T1000 (cell line): ENCODE measurements around the gene RFX4.
A peak's percentile ranks its signal among the peaks of the same experiment; 100 is the strongest.

Experiments used
- DNase-seq: peaks from one replicate; lab custom pipeline; 2025; ENCODE audit warnings: mixed read lengths; lab: John Stamatoyannopoulos, UW

Gene RFX4

DNA sequence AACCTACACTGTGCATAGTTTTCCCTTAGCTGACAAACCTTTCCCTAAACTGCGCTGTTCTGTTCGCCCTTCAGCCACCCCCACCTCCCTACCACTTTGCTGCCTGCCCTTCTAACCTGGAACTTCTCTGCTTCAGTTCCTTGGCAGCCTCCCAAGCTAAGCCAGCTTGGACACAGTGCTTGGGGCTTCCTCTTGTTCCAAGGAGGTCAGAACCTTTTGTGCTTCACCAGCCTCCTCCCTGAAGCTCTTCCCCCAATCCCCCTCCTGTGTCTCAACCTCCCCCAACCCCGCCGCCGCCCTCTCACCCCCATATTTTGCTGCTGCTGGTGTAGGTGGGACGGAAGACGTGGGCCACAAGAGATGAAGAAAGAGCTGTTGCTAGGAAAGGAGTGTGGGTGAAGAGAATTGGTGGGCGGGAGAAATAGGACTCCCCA is 183.6 kb downstream of the RFX4 start:
- no peak for DNase-seq

DNA sequence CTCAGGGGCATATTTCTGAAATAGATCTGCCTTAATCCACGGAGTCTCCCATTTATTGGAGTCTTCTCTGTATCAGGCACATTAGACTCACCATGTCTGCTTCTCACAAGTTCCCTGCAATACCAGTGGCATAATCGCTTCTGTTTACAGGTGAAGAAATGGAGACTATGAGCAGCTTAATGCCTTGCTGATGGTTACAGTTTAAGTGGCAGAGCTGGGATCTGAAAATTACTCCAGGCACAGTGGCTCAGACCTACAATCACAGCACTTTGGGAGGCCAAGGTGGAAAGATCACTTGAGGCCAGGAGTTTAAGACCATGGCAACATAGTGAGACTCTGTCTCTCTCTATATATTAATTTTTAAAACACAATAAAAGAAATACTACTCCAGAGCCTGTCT is 184.4 kb downstream of the RFX4 start:
- DNase-seq = no peak

GRCh38 chr12:106767954-106768822 is 185.4 kb downstream of the RFX4 start:
- no peak for DNase-seq

GRCh38 chr12:106769078-106769477 is 186.3 kb downstream of the RFX4 start:
- DNase-seq = no peak

DNA sequence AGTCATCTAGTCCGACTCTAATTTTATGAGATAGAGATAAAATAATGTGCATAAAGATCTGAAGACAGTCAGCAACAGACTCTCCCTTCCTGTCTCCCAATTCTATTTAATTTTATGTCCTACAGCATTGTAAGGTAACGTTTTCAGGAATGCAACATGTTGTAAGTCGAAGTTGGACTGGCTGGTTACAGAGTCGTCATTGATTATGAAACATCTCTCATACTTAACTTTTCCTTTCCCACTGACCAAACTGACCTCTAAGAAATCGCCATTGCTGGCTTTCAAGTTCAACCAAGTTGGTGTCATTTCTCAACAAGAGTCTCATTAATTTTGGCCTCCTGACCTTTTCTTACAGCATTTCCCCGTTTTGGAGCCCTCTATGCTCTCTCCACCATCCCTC is 186.7 kb downstream of the RFX4 start:
- no peak for DNase-seq

GRCh38 chr12:106771425-106771824 is 188.6 kb downstream of the RFX4 start:
- no peak for DNase-seq

DNA sequence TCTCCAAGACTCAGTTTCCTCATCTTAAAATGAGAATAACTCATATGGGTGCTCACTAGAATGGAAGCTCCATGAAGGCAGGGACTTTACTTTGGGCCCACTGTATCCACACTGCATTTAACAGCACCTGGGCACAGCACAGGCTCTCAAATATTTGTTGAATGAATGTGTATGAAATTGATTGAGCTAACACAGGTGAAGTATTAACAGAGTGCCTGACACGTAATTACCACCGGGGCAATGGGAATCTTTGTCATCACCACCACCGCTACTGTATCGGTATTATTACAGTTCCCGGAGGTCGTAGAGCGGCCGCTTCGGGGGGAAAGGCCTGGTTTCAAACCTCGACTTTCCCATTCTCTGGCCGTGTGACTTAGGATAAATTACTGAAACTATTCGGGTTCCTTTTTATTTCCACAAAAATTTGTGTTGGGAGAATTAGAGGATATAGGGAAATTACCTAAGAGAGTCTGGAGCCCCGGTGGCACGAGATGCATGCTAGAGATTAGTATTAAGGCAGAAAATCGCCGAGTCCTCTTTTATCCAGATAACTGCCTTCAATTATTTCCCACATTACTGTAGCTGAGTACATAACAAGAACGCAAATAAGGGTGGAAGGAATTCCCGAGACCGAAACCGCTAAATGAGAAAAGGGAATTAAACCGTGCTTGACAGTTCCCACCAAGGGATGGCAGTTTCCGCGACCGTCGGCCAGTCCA is 190.6 kb downstream of the RFX4 start:
- no peak for DNase-seq

GRCh38 chr12:106774005-106774807 is 191.4 kb downstream of the RFX4 start, which contains the start of gene RIC8B:
Gene RIC8B (plus strand): TSS chr12:106774682. CDS start chr12:106774746, 64 bp downstream.
- peak; percentile 91 for DNase-seq

DNA sequence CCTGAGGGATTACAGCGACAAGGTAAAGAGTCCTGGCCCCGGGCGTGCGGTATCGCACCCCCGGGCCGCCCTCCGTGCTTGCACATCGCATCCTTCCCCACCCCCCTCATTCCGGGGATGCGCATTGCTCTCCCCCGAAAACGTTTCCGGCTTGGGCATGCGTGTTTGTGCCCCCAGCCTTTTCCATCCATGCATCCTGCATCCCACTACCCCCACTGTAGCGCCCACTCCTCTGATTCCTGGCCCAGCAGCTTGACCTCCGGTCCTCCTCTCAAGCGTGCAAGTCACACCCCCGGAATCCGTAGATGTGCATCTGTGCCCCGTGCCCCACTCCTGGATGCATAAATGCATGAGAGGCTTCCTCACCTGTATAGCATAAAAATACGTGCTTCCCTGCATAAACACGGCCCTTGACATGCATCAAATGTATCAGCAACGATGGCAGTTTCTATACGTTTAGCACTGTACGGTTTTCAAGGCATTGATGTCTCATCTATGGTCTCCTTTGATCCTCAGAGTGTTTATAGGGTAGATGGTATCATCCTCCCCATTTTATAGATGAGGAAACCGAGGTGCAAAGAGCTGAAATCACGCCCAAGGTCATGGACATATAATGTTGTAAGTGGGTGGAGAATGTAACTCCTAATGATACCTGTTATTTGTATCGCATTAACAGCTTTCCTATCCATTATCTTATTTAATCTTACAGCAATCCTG is 192.2 kb downstream of the RFX4 start:
- DNase-seq = no peak

DNA sequence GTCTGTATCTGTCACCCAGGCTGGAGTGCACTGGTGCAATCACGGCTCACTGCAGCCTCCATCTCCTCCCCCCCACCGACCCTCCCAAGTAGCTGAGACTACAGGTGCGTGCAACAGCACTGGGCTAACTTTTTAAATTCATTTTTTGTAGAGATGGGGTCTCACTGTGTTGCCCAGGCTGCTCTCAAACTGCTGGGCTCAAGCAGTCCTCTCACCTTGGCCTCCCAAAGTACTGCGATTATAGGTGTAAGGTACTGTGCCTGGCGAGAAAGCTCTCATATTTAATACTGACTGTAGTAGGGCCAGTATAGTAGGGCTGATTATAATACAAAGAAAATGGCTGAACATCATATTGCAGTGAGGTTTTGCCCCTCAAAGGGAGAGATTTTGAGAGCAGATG is 194.1 kb downstream of the RFX4 start:
- no peak for DNase-seq

- DNase-seq = peak; percentile 18
Measured at GRCh38 chr12:106780010-106780631, 197.3 kb downstream of the RFX4 start.

GRCh38 chr12:106782619-106783018 is 199.8 kb downstream of the RFX4 start:
- no peak for DNase-seq

DNA sequence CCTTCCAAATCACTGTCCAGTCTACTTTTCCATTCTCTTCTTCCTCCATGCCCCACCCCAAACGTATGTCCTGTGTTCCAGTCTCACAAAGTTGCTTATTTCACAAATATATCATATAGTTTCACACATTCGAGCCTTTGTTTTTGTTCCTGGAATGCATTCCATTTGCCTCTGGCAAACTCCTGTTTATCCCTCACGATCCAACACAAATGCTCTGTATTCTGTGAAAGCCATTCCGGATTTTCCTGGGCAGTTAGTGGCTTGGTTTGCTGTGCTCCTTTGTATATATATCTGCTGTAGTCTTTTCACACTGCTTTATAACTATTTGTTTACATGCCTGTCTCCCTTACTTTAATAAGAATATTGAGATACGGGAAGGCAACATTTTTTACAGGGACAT is 200.7 kb downstream of the RFX4 start:
- no peak for DNase-seq

- no peak for DNase-seq
Measured at GRCh38 chr12:106790020-106790419, 207.2 kb downstream of the RFX4 start.

- no peak for DNase-seq
Measured at GRCh38 chr12:106791531-106791930, 208.7 kb downstream of the RFX4 start.

GRCh38 chr12:106794369-106794768 is 211.6 kb downstream of the RFX4 start:
- DNase-seq = no peak

DNA sequence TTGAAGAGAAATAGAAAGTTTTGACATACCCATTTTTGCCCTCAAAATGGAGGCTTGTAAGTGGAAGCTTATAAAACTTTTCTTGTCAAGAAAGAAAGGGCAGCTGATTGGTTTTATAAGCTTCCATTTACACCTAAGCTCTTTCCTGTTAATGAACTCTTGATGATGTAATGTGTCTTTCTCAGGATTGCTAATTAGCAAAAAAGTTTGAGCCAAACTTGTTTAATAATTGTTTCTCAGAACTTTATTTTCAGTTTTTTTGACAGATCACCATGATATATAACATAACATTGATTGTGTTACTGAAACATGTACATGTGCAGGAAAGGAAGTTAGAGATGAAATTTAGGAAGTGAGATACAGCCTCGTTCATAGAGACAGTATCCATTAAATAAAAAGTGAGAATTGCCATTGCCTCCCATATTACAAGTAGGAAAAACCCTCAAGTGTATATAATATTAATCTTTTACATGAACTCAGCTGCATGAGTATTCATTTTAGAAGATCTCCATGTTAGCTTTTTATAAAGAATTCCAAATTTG is 218.4 kb downstream of the RFX4 start:
- no peak for DNase-seq

- no peak for DNase-seq
Measured at GRCh38 chr12:106801830-106802533, 219.2 kb downstream of the RFX4 start.

DNA sequence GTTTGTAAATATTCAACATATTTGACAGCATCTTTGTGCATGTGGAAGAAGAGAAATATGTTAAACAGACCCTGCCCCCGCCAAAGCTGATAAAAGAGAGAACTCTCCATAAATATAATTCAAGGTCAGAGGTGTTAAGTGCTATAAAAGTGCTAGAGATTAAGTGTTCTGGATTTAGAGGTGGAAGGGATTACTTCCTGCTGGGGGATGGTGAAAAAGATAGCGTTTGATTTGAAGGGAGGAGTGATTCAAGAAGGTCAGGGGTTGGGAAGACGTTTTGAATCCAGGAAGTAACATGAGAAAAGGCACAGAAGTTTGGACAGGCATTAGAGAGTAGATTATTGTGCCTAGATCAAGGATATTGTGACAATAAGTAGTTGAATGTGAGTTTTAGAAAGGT is 221.9 kb downstream of the RFX4 start:
- no peak for DNase-seq
